Measurements from ENCODE around the gene B9D2. TPM values are rescaled to one million over a fixed set of nuclear protein-coding genes. Genes with fewer than 3 reads are reported as not detected.

The B9D2 gene
- total and polyA plus RNA-seq, 2 experiments from 2014 or later = 2.7 to 7.4 TPM

DNA sequence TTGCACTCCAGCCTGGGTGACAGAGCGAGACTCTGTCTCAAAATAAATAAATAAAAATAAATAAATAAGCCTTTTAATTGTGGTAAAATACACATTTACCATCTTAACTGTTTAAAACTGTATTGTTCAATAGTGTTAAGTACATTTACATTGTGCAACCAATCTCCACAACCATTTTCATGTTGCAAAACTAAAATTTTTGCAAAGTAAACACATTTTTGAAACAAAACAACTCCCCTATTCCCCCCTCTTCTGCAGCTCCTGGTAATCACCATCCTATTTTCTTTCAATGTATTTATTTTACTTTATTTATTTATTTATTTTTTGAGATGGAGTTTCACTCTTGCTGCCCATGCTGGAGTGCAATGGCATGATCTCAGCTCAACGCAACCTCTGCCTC, 5.8 kb upstream of the B9D2 start:
- Histone ChIP-seq H3K9me2 (ENCODE audit: insufficient read depth) (0 out of 2 replicates have a peak, but pooled peaks cover 4% of the 10 kb centered on the region), H2AFZ (no peak overlapping the region), H3K4me3 (no peak overlapping the region), H4K20me1 (replicated peaks; ENCODE audit: insufficient read depth) (no peaks in the 10 kb centered on the region), H3F3A (replicated peaks; ENCODE audit: low read depth) (no peaks in the 10 kb centered on the region), H3K4me1 (ENCODE audit: insufficient read depth) (no peaks in the 10 kb centered on the region), H3K36me3 (ENCODE audit: insufficient read depth) (no peaks in the 10 kb centered on the region), H3K79me2 (replicated peaks; ENCODE audit: insufficient read depth) (peaks cover 6% of the 10 kb centered on the region; the same call in 1 of the 2 replicates), H3K27ac (ENCODE audit: low read depth) (no peak overlapping the region), H3K4me2 (no peak overlapping the region), H3K27me3 (ENCODE audit: insufficient read depth) (no peaks in the 10 kb centered on the region)
- TF ChIP-seq ZNF331 (CRISPR knock-in tag; IDR thresholded peaks at IDR 0.05; ENCODE audit: low read depth) = no peak
- TF ChIP-seq NANOG (IDR thresholded peaks at IDR 0.05; ENCODE audit: borderline replicate concordance) = no peak
- no peak for TF ChIP-seq POLR2AphosphoS5 (IDR thresholded peaks at IDR 0.05; ENCODE audit: low read depth)
- TF ChIP-seq, protein P1, sequence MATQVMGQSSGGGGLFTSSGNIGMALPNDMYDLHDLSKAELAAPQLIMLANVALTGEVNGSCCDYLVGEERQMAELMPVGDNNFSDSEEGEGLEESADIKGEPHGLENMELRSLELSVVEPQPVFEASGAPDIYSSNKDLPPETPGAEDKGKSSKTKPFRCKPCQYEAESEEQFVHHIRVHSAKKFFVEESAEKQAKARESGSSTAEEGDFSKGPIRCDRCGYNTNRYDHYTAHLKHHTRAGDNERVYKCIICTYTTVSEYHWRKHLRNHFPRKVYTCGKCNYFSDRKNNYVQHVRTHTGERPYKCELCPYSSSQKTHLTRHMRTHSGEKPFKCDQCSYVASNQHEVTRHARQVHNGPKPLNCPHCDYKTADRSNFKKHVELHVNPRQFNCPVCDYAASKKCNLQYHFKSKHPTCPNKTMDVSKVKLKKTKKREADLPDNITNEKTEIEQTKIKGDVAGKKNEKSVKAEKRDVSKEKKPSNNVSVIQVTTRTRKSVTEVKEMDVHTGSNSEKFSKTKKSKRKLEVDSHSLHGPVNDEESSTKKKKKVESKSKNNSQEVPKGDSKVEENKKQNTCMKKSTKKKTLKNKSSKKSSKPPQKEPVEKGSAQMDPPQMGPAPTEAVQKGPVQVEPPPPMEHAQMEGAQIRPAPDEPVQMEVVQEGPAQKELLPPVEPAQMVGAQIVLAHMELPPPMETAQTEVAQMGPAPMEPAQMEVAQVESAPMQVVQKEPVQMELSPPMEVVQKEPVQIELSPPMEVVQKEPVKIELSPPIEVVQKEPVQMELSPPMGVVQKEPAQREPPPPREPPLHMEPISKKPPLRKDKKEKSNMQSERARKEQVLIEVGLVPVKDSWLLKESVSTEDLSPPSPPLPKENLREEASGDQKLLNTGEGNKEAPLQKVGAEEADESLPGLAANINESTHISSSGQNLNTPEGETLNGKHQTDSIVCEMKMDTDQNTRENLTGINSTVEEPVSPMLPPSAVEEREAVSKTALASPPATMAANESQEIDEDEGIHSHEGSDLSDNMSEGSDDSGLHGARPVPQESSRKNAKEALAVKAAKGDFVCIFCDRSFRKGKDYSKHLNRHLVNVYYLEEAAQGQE (IDR thresholded peaks at IDR 0.05; ENCODE audit: unreplicated experiment) = no peak
- TF ChIP-seq EZH2 (IDR thresholded peaks at IDR 0.05; ENCODE audit: low read depth, unreplicated experiment) = no peak
- no peak for TF ChIP-seq JUNB (IDR thresholded peaks at IDR 0.05; ENCODE audit: unreplicated experiment)
- TF ChIP-seq, protein P2, sequence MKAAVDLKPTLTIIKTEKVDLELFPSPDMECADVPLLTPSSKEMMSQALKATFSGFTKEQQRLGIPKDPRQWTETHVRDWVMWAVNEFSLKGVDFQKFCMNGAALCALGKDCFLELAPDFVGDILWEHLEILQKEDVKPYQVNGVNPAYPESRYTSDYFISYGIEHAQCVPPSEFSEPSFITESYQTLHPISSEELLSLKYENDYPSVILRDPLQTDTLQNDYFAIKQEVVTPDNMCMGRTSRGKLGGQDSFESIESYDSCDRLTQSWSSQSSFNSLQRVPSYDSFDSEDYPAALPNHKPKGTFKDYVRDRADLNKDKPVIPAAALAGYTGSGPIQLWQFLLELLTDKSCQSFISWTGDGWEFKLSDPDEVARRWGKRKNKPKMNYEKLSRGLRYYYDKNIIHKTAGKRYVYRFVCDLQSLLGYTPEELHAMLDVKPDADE (IDR thresholded peaks at IDR 0.05) = no peak
- TF ChIP-seq, protein P3, sequence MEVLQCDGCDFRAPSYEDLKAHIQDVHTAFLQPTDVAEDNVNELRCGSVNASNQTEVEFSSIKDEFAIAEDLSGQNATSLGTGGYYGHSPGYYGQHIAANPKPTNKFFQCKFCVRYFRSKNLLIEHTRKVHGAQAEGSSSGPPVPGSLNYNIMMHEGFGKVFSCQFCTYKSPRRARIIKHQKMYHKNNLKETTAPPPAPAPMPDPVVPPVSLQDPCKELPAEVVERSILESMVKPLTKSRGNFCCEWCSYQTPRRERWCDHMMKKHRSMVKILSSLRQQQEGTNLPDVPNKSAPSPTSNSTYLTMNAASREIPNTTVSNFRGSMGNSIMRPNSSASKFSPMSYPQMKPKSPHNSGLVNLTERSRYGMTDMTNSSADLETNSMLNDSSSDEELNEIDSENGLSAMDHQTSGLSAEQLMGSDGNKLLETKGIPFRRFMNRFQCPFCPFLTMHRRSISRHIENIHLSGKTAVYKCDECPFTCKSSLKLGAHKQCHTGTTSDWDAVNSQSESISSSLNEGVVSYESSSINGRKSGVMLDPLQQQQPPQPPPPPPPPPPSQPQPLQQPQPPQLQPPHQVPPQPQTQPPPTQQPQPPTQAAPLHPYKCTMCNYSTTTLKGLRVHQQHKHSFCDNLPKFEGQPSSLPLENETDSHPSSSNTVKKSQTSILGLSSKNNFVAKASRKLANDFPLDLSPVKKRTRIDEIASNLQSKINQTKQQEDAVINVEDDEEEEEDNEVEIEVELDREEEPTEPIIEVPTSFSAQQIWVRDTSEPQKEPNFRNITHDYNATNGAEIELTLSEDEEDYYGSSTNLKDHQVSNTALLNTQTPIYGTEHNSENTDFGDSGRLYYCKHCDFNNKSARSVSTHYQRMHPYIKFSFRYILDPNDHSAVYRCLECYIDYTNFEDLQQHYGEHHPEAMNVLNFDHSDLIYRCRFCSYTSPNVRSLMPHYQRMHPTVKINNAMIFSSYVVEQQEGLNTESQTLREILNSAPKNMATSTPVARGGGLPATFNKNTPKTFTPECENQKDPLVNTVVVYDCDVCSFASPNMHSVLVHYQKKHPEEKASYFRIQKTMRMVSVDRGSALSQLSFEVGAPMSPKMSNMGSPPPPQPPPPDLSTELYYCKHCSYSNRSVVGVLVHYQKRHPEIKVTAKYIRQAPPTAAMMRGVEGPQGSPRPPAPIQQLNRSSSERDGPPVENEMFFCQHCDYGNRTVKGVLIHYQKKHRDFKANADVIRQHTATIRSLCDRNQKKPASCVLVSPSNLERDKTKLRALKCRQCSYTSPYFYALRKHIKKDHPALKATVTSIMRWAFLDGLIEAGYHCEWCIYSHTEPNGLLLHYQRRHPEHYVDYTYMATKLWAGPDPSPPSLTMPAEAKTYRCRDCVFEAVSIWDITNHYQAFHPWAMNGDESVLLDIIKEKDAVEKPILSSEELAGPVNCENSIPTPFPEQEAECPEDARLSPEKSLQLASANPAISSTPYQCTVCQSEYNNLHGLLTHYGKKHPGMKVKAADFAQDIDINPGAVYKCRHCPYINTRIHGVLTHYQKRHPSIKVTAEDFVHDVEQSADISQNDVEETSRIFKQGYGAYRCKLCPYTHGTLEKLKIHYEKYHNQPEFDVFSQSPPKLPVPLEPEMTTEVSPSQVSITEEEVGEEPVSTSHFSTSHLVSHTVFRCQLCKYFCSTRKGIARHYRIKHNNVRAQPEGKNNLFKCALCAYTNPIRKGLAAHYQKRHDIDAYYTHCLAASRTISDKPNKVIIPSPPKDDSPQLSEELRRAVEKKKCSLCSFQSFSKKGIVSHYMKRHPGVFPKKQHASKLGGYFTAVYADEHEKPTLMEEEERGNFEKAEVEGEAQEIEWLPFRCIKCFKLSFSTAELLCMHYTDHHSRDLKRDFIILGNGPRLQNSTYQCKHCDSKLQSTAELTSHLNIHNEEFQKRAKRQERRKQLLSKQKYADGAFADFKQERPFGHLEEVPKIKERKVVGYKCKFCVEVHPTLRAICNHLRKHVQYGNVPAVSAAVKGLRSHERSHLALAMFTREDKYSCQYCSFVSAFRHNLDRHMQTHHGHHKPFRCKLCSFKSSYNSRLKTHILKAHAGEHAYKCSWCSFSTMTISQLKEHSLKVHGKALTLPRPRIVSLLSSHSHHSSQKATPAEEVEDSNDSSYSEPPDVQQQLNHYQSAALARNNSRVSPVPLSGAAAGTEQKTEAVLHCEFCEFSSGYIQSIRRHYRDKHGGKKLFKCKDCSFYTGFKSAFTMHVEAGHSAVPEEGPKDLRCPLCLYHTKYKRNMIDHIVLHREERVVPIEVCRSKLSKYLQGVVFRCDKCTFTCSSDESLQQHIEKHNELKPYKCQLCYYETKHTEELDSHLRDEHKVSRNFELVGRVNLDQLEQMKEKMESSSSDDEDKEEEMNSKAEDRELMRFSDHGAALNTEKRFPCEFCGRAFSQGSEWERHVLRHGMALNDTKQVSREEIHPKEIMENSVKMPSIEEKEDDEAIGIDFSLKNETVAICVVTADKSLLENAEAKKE (CRISPR knock-in tag; IDR thresholded peaks at IDR 0.05) = no peak
- no peak for TF ChIP-seq EZH2phosphoT487 (IDR thresholded peaks at IDR 0.05; ENCODE audit: unreplicated experiment)
- no peak for TF ChIP-seq STAT1 (IDR thresholded peaks at IDR 0.05; ENCODE audit: unreplicated experiment)
- TF ChIP-seq, protein P4, sequence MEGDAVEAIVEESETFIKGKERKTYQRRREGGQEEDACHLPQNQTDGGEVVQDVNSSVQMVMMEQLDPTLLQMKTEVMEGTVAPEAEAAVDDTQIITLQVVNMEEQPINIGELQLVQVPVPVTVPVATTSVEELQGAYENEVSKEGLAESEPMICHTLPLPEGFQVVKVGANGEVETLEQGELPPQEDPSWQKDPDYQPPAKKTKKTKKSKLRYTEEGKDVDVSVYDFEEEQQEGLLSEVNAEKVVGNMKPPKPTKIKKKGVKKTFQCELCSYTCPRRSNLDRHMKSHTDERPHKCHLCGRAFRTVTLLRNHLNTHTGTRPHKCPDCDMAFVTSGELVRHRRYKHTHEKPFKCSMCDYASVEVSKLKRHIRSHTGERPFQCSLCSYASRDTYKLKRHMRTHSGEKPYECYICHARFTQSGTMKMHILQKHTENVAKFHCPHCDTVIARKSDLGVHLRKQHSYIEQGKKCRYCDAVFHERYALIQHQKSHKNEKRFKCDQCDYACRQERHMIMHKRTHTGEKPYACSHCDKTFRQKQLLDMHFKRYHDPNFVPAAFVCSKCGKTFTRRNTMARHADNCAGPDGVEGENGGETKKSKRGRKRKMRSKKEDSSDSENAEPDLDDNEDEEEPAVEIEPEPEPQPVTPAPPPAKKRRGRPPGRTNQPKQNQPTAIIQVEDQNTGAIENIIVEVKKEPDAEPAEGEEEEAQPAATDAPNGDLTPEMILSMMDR (conservative IDR thresholded peaks at IDR 0.05; ENCODE audit: low read depth in 2 of 2) = no peak
- no peak for TF ChIP-seq CREB1 (CRISPR knock-in tag; IDR thresholded peaks at IDR 0.05; ENCODE audit: low read depth)
- TF ChIP-seq ZNF114 (CRISPR knock-in tag; IDR thresholded peaks at IDR 0.05) = no peak
- Mint-ChIP-seq H3K27ac (no peak overlapping the region), H3K9me3 (no peaks in the 10 kb centered on the region), H3K4me3 (no peak overlapping the region), H3K4me1 (peaks cover 3% of the 10 kb centered on the region; the same call in 1 of the 3 replicates), H3K36me3 (ENCODE audit: low read depth) (no peaks in the 10 kb centered on the region), H3K27me3 (ENCODE audit: insufficient read depth, low read depth, poor library complexity) (peaks cover 6% of the 10 kb centered on the region)
- DNase-seq (ENCODE audit: low spot score) (no peak), ATAC-seq (no peak)
